ENCODE measurements around the gene LRFN4. TPM values are rescaled to one million over a fixed set of nuclear protein-coding genes. Genes with fewer than 3 reads are reported as not detected.

LRFN4 gene
- total and polyA plus RNA-seq, 2 of the 8 experiments (the other 6 are each of a cell fraction or from before 2014, with no cell fraction given), result 49.8 to 64.3 TPM

DNA sequence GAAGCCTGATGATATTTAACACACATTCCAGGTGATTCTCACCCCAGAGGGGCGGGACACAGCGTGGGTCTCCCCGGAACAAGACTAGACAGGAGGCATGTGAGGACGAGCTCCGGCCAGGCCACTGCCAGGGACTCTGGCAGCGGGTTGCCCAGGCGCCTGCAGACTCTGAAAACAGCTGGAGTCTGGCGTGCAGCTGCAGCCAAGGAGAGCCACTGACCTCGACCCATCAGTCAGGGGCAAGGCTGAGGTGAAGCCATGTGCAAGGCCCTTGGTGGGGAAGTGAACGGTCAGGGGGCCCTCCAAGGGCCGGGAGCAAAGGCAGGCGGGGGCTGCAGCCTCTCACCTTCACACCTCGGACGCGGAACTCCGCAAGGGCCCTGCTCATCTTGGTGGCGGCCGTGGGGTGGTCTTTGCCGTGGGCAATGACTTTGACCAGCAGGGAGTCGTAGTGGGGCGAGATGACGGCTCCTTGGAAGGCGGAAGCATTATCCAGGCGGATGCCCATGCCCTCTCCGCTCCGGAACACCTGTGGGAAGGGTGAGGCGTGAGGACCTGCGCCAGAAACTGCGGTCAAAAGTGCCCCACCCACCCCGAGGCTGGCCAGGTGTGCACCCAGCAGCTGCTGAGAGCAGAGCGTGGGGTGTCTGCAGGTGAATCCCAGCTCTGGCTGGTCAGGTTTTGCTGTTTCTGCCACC is 6.7 kb downstream of the LRFN4 start:
- Histone ChIP-seq H2BK120ac (replicated peaks; ENCODE audit: low read depth, low read length) (no peak overlapping the region), H3K23ac (ENCODE audit: insufficient read length) (no peak overlapping the region), H3K4me1 (replicated peaks in 1 of 4; ENCODE audit: control insufficient read depth in 3 of 4, insufficient read depth in 4 of 4, low read length in 3 of 4) (peaks cover 0 to 2% (median 0%) of the 10 kb centered on the region in 4 experiments; a peak in 3 of 7 replicates), H2BK15ac (ENCODE audit: low read length) (no peak overlapping the region), H3K18ac (ENCODE audit: extremely low read depth, low read length) (no peak overlapping the region), H2BK12ac (ENCODE audit: low read depth, low read length) (no peak overlapping the region), H3K23me2 (ENCODE audit: low read depth, low read length) (no peaks in the 10 kb centered on the region), H3K4me3 (ENCODE audit: extremely low read depth in 1 of 4, insufficient read depth in 2 of 4, low read depth in 3 of 4, low read length in 4 of 4) (no peak overlapping the region), H3K4me2 (ENCODE audit: insufficient read depth in 1 of 2, low read depth in 2 of 2, low read length in 2 of 2) (no peak overlapping the region), H3K9me3 (ENCODE audit: insufficient read depth in 2 of 2, low read depth in 1 of 2, low read length in 1 of 2) (no peaks in the 10 kb centered on the region), H3K36me3 (ENCODE audit: control insufficient read depth in 2 of 4, insufficient read depth in 4 of 4, low read length in 3 of 4) (peaks cover 0 to 11% (median 1%) of the 10 kb centered on the region in 4 experiments; a peak in 4 of 8 replicates), H3K9ac (replicated peaks in 1 of 4; ENCODE audit: extremely low read depth in 1 of 4, low read depth in 3 of 4, low read length in 3 of 4) (no peak overlapping the region), H2AK5ac (ENCODE audit: low read depth, low read length) (no peak overlapping the region), H3K4ac (replicated peaks; ENCODE audit: insufficient read length, low read depth, low read length) (no peak overlapping the region), H3K56ac (replicated peaks; ENCODE audit: insufficient read length, low read depth, low read length) (no peak overlapping the region), H4K20me1 (replicated peaks in 1 of 2; ENCODE audit: control insufficient read depth in 1 of 2, insufficient read depth in 2 of 2, low read length in 2 of 2) (peaks cover 2% of the 10 kb centered on the region in 2 experiments), H4K8ac (ENCODE audit: extremely low read depth, insufficient read depth, low read length) (no peak overlapping the region), H3K27ac (ENCODE audit: low read depth, low read length) (no peak overlapping the region), H2AFZ (ENCODE audit: low read length) (no peak overlapping the region), H2BK20ac (ENCODE audit: low read length) (no peak overlapping the region), H3K79me2 (ENCODE audit: control insufficient read depth in 1 of 2, insufficient read depth in 2 of 2, low read length in 2 of 2) (no peaks in the 10 kb centered on the region), H2BK5ac (ENCODE audit: low read depth, low read length) (no peak overlapping the region), H4K91ac (replicated peaks; ENCODE audit: insufficient read length, low read length) (no peak overlapping the region), H4K5ac (ENCODE audit: insufficient read length, low read depth, low read length) (no peak overlapping the region), H3K27me3 (replicated peaks in 1 of 4; ENCODE audit: control insufficient read depth in 3 of 4, extremely low read depth in 1 of 4, insufficient read depth in 3 of 4, low read length in 3 of 4) (no peaks in the 10 kb centered on the region), H3K14ac (ENCODE audit: insufficient read length) (no peak overlapping the region), H3K79me1 (ENCODE audit: low read depth, low read length) (no peaks in the 10 kb centered on the region)
- DNase-seq (ENCODE audit: low read depth in 1 of 2, low spot score in 2 of 2), result no peak
- ChIA-PET CTCF (ENCODE audit: partially characterized antibody) (interaction anchor here (1.1 to 13.8 kb wide), 5 partner anchors 10 to 113 kb away, joined by 3 to 199 read pairs (median 26); partner anchors contain the start of gene C11orf86), POLR2A (ENCODE audit: partially characterized antibody) (interaction anchor here (0.9 to 1.3 kb wide), 3 partner anchors 12 to 20 kb away, joined by 3 to 4 read pairs (median 4); partner anchors contain the start of gene RCE1)
- no peak for FAIRE-seq
- TF ChIP-seq SP2 (IDR thresholded peaks at IDR 0.05; ENCODE audit: low read length) (no peak), CBX5 (IDR thresholded peaks at IDR 0.05; ENCODE audit: low read depth, low read length) (no peak), JUND (IDR thresholded peaks at IDR 0.05; ENCODE audit: low read length) (no peak), SIRT6 (IDR thresholded peaks at IDR 0.05; ENCODE audit: low read length) (no peak), SRF (IDR thresholded peaks at IDR 0.05; ENCODE audit: low read depth, low read length) (no peak), KDM5A (IDR thresholded peaks at IDR 0.05; ENCODE audit: low read length) (no peak), RBBP5 (IDR thresholded peaks at IDR 0.05; ENCODE audit: borderline replicate concordance, low read depth, low read length) (no peak), GTF2F1 (IDR thresholded peaks at IDR 0.05; ENCODE audit: borderline replicate concordance, low read depth, low read length) (no peak), RNF2 (IDR thresholded peaks at IDR 0.05; ENCODE audit: borderline replicate concordance, low read depth, low read length, missing control alignments, poor library complexity, severe bottlenecking) (no peak), JUN (IDR thresholded peaks at IDR 0.05; ENCODE audit: low read depth, low read length) (no peak), NANOG (IDR thresholded peaks at IDR 0.05; ENCODE audit: insufficient read depth, low read depth, low read length, poor library complexity, severe bottlenecking) (no peak)
- TF ChIP-seq, protein P1, sequence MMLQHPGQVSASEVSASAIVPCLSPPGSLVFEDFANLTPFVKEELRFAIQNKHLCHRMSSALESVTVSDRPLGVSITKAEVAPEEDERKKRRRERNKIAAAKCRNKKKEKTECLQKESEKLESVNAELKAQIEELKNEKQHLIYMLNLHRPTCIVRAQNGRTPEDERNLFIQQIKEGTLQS (IDR thresholded peaks at IDR 0.05; ENCODE audit: insufficient read depth, low read depth, low read length), result no peak
- WGBS, 2 experiments (ENCODE audit: extremely low coverage in 1 of 2, insufficient coverage in 1 of 2, insufficient read length in 1 of 2, insufficient replicate concordance in 2 of 2, low coverage in 1 of 2, low lambda C conversion rate in 2 of 2, missing lambda C conversion rate in 1 of 2), result 90% methylated on average over 29 of the region's 31 CpGs; no CpG with 5 or more reads in 1 of the 2 experiments

Data from H1 (cell line).